Measurements from ENCODE around the gene CALN1.
"Not testable (repeated sequence)": the region's sequence is repeated elsewhere in the genome, so short reads cannot be mapped to it uniquely, and the experiment has no call there.

CALN1 gene

GRCh38 chr7:72408966-72409637, 3.0 kb downstream of the CALN1 start:
- no peak for DNase-seq (ENCODE audit: low read depth)

GRCh38 chr7:72406820-72407403, 5.2 kb downstream of the CALN1 start:
- DNase-seq (ENCODE audit: low read depth): no peak

GRCh38 chr7:72405871-72406270, 6.3 kb downstream of the CALN1 start:
- DNase-seq (ENCODE audit: low read depth): no peak

GRCh38 chr7:72405418-72405817, 6.7 kb downstream of the CALN1 start:
- DNase-seq (ENCODE audit: low read depth): no peak

- no peak for DNase-seq (ENCODE audit: low read depth)
Observed at GRCh38 chr7:72404743-72405142, 7.4 kb downstream of the CALN1 start.

GRCh38 chr7:72403458-72404076, 8.6 kb downstream of the CALN1 start:
- DNase-seq (ENCODE audit: low read depth): no peak

- DNase-seq (ENCODE audit: low read depth): no peak
Observed at GRCh38 chr7:72394016-72394415, 18.1 kb downstream of the CALN1 start.

GRCh38 chr7:72391821-72392377, 20.2 kb downstream of the CALN1 start:
- no peak for DNase-seq (ENCODE audit: low read depth)

GRCh38 chr7:72386118-72386517, 26.0 kb downstream of the CALN1 start:
- DNase-seq (ENCODE audit: low read depth): no peak

GRCh38 chr7:72362246-72362645, 49.9 kb downstream of the CALN1 start:
- DNase-seq (ENCODE audit: low read depth): no peak

- no peak for DNase-seq (ENCODE audit: low read depth)
Observed at GRCh38 chr7:72345208-72345727, 66.9 kb downstream of the CALN1 start.

GRCh38 chr7:72343991-72344390, 68.1 kb downstream of the CALN1 start:
- no peak for DNase-seq (ENCODE audit: low read depth)

GRCh38 chr7:72343354-72343753, 68.8 kb downstream of the CALN1 start:
- DNase-seq (ENCODE audit: low read depth): not testable (repeated sequence)

GRCh38 chr7:72337390-72338167, 74.6 kb downstream of the CALN1 start:
- DNase-seq (ENCODE audit: low read depth): no peak

GRCh38 chr7:72336632-72337389, 75.3 kb downstream of the CALN1 start:
- DNase-seq (ENCODE audit: low read depth): no peak

- DNase-seq (ENCODE audit: low read depth): no peak
Observed at GRCh38 chr7:72336382-72336631, 75.8 kb downstream of the CALN1 start.

- no peak for DNase-seq (ENCODE audit: low read depth)
Observed at GRCh38 chr7:72335561-72336381, 76.4 kb downstream of the CALN1 start.

GRCh38 chr7:72334698-72335097, 77.4 kb downstream of the CALN1 start:
- no peak for DNase-seq (ENCODE audit: low read depth)

- no peak for DNase-seq (ENCODE audit: low read depth)
Observed at GRCh38 chr7:72334066-72334465, 78.1 kb downstream of the CALN1 start.

GRCh38 chr7:72326811-72327210, 85.3 kb downstream of the CALN1 start:
- no peak for DNase-seq (ENCODE audit: low read depth)

GRCh38 chr7:72326365-72326764, 85.8 kb downstream of the CALN1 start:
- no peak for DNase-seq (ENCODE audit: low read depth)

All from stromal cell of bone marrow (primary cell).